Endothelial cell (in vitro differentiated cells): Measurements from ENCODE around the gene RABGAP1. TPM values are rescaled to one million over a fixed set of nuclear protein-coding genes. Genes with fewer than 3 reads are reported as not detected.

Experiments used
- DNase-seq: peaks from one replicate; pipeline ENCODE4 v3.0.0; 2021; ENCODE audit warnings: low spot score
- H3K27ac Mint-ChIP-seq: one replicate; pipeline ENCODE4 v1.8.0; 2021; ENCODE audit warnings: mixed read lengths, inconsistent platforms; ENCODE audit not compliant: unreplicated experiment
- H3K27me3 Mint-ChIP-seq: one replicate; pipeline ENCODE4 v1.8.0; 2021; ENCODE audit warnings: mild to moderate bottlenecking, moderate library complexity, mixed read lengths, inconsistent platforms; ENCODE audit not compliant: unreplicated experiment
- H3K36me3 Mint-ChIP-seq: one replicate; pipeline ENCODE4 v1.8.0; 2021; ENCODE audit warnings: mild to moderate bottlenecking, low read depth, mixed read lengths, inconsistent platforms; ENCODE audit not compliant: unreplicated experiment
- H3K4me1 Mint-ChIP-seq: one replicate; pipeline ENCODE4 v1.8.0; 2021; ENCODE audit warnings: mild to moderate bottlenecking, mixed read lengths, inconsistent platforms; ENCODE audit not compliant: unreplicated experiment
- H3K4me3 Mint-ChIP-seq: one replicate; pipeline ENCODE4 v1.8.0; 2021; ENCODE audit warnings: mild to moderate bottlenecking, mixed read lengths, inconsistent platforms; ENCODE audit not compliant: unreplicated experiment
- H3K9me3 Mint-ChIP-seq: one replicate; pipeline ENCODE4 v1.8.0; 2021; ENCODE audit warnings: mixed read lengths, inconsistent platforms; ENCODE audit not compliant: unreplicated experiment
- total RNA-seq: library from RNA; stranded (reverse); fragmentation: NEBNext Ultra II Directional; extraction: Animal tissue kit (Norgen Biotek cat#: 25700); gene quantifications from one replicate; pipeline ENCODE4 v1.2.1, GENCODE V29; 2021; ENCODE audit not compliant: unreplicated experiment
- TF ChIP-seq, protein P1 (sequence below): fragments of 200-600 bp; sonication (generic); IDR thresholded peaks from one replicate; pipeline ENCODE4 v1.5.0; 2021; ENCODE audit warnings: antibody characterized with exemption; ENCODE audit not compliant: unreplicated experiment

The RABGAP1 gene
- total RNA-seq, 1 donor from 2014 or later: 58.2 TPM

DNA sequence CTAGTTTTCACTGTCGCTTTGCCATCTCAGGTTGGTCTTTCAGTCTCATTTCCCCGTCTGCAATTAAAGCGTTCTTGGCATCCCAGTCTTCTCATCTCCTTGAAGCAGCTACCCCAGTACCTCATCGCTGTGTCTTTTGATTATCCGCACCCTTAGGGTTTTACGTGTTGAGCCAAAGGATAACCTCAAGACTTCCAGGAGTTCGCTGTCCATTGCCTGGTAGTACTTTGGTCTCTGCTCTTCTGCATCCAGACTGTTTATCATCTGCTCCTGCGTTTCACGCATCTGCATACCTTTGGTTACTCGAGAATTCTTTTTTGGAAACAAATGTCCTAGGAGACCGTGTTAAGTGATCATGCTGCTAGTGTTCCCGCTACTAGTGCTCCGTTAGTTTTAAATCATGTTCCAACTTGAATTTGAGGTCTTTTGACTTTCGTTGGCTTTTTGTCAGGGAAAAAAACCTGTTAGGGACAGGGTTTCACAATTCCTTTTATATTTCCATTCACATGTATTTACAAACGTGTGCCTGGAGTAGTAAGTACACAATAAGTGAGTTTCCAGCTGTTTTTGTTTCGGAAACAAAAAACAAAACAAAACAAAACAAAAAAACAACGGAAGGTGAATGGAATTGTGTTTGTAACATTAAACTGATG, 888 bp downstream of the RABGAP1 start:
- H3K4me3 Mint-ChIP-seq: peak overlapping the region; percentile 96

DNA sequence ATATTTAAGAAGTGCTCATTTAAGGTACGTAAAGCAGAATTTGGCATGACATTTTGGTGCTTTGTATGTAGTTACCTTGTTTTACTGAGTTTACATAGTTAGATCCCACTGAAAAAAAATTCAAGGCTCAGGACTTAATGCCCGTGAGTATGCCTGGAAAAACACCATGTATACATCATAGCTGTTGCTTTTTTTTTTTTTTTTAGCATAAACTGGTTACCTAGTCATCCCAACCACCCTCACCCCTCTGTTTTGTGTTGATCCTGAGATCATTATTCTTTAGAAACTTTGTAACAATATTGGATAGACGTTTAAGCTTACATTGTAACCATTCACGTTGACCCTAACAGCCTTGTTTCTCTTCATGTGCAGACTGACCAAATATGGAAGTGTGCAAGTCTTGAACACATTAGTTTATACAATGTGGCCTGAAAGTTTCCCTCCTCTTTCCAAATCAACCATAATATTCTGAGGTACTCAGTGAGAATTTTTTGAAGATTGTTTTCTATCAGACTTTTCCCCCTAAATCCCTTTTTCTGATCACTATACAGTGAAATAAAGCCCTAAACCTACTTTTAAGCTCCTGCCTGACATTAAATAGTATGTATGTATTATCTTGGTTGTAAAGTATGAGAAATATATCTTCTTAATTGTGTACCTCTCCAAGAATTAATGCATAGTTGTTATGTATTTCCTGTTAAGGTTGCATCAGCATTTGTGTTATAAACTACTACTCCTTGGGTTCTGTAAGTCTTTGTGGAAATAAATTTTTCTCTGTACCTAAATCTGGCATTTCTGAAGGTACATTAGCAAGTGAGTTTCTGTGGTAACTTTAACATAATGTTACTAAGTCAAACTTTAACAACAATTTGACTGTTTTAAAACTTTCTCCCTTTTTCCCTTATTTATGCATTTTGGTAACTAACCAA, 4.4 kb downstream of the RABGAP1 start:
- Mint-ChIP-seq H3K4me1 (peaks cover 36% of the 10 kb centered on the region), H3K27me3 (peaks cover 8% of the 10 kb centered on the region), H3K27ac (peak overlapping the region; percentile 65), H3K4me3 (no peak overlapping the region), H3K36me3 (no peaks in the 10 kb centered on the region), H3K9me3 (no peaks in the 10 kb centered on the region)
- no peak for DNase-seq
- TF ChIP-seq, protein P1, sequence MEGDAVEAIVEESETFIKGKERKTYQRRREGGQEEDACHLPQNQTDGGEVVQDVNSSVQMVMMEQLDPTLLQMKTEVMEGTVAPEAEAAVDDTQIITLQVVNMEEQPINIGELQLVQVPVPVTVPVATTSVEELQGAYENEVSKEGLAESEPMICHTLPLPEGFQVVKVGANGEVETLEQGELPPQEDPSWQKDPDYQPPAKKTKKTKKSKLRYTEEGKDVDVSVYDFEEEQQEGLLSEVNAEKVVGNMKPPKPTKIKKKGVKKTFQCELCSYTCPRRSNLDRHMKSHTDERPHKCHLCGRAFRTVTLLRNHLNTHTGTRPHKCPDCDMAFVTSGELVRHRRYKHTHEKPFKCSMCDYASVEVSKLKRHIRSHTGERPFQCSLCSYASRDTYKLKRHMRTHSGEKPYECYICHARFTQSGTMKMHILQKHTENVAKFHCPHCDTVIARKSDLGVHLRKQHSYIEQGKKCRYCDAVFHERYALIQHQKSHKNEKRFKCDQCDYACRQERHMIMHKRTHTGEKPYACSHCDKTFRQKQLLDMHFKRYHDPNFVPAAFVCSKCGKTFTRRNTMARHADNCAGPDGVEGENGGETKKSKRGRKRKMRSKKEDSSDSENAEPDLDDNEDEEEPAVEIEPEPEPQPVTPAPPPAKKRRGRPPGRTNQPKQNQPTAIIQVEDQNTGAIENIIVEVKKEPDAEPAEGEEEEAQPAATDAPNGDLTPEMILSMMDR: no peak

More for the DNA sequence above, 888 bp downstream of the RABGAP1 start:
- peaks cover 6% of the 10 kb centered on the region for H3K36me3 Mint-ChIP-seq
- H3K27ac Mint-ChIP-seq: peak overlapping the region; percentile 81
- TF ChIP-seq, protein P1: no peak
- H3K4me1 Mint-ChIP-seq: peaks cover 18% of the 10 kb centered on the region
- H3K9me3 Mint-ChIP-seq: no peaks in the 10 kb centered on the region
- peak; percentile 9 for DNase-seq
- H3K27me3 Mint-ChIP-seq: peaks cover 6% of the 10 kb centered on the region

DNA sequence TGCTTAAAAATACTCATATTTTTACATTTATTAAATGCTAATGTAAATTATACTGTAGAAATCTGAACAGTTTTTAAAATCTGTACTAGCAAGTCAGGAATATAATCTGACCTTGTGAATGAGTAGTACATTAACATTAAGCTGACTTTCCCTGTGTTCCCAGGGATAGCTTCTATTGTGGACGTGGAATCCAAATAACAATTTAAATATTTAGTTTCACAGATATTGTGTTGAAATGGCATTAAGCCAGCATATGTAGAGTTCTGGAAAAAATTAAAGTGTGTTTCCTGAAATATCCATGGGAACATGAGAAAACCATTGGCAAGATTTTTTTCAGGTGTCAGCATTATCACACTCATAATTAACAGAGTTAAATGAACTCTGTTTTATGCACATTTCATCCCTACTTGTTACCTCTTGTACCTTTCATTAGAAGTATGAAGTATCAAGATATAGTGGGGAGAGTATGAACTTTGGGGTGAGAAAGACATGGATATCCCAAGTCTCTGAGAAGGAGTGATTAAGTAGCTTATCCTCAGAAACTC, 5.7 kb downstream of the RABGAP1 start:
- TF ChIP-seq, protein P1: no peak
- H3K36me3 Mint-ChIP-seq: no peaks in the 10 kb centered on the region
- DNase-seq: no peak
- no peak overlapping the region for H3K4me3 Mint-ChIP-seq
- no peaks in the 10 kb centered on the region for H3K9me3 Mint-ChIP-seq
- peaks cover 4% of the 10 kb centered on the region for H3K27me3 Mint-ChIP-seq
- peaks cover 32% of the 10 kb centered on the region for H3K4me1 Mint-ChIP-seq
- H3K27ac Mint-ChIP-seq: no peak overlapping the region

DNA sequence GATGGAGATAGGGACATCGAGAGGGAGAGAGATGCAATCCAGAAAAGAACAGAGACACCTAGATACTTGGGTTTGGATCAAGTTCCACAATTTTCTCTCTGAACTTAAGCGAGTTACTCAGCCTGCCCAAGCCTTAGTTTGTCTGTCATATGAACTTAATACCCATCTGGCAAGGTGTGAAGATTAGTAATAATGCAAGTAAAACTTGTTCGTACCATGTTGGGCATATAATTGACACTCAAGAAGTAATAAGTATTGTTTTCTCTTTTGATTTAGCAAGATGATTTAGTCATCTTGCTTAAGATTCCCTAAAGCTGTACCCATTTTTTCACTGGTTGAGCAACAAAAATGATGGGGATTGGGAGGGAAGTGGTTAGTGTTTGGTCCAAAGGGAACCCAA, 7.5 kb downstream of the RABGAP1 start:
- Mint-ChIP-seq H3K27ac (peak overlapping the region; percentile 80), H3K4me1 (peaks cover 24% of the 10 kb centered on the region), H3K36me3 (no peaks in the 10 kb centered on the region), H3K4me3 (no peak overlapping the region), H3K9me3 (no peaks in the 10 kb centered on the region), H3K27me3 (peaks cover 2% of the 10 kb centered on the region)
- no peak for DNase-seq
- TF ChIP-seq, protein P1: no peak
